Osteoblast (primary cell): ENCODE results near the gene SNED1. TPM values are rescaled to one million over a fixed set of nuclear protein-coding genes. Genes with fewer than 3 reads are reported as not detected.

Source experiments
- DNase-seq: peaks from one replicate; pipeline ENCODE4 v3.0.0; 2011; ENCODE audit warnings: low spot score, mixed read lengths; ENCODE audit not compliant: insufficient read length; ENCODE audit errors: missing footprints
- H2AFZ ChIP-seq: 2 replicates; pipeline ENCODE4 v1.6.0; 2011; ENCODE audit warnings: mild to moderate bottlenecking, low read length
- H3K27ac ChIP-seq: 2 replicates; pipeline ENCODE4 v1.5.1; 2011; ENCODE audit warnings: mild to moderate bottlenecking, low read depth, low read length, moderate library complexity
- H3K27me3 ChIP-seq: 2 replicates; pipeline ENCODE4 v1.6.0; 2012; ENCODE audit warnings: mild to moderate bottlenecking, control low read depth, inconsistent platforms, low read length, moderate library complexity; ENCODE audit not compliant: insufficient read depth
- H3K36me3 ChIP-seq: 2 replicates; pipeline ENCODE4 v1.5.1; 2011; ENCODE audit warnings: mild to moderate bottlenecking, low read length, control low read depth, moderate library complexity; ENCODE audit not compliant: insufficient read depth
- H3K4me1 ChIP-seq: 2 replicates; pipeline ENCODE4 v1.5.1; 2011; ENCODE audit warnings: mild to moderate bottlenecking, low read length, control low read depth, moderate library complexity; ENCODE audit not compliant: insufficient read depth
- H3K4me2 ChIP-seq: 2 replicates; pipeline ENCODE4 v1.6.0; 2011; ENCODE audit warnings: mild to moderate bottlenecking, low read length; ENCODE audit not compliant: insufficient read depth
- H3K4me3 ChIP-seq: fragments of 200-600 bp; sonication (generic); 3 replicates; pipeline ENCODE4 v1.5.1; 2012; ENCODE audit warnings: mild to moderate bottlenecking, low read length, inconsistent platforms; ENCODE audit not compliant: insufficient read depth
- H3K79me2 ChIP-seq: 2 replicates; pipeline ENCODE4 v1.6.0; 2012; ENCODE audit warnings: mild to moderate bottlenecking, low read length, control low read depth, inconsistent platforms; ENCODE audit not compliant: insufficient read depth
- H3K9me3 ChIP-seq: 2 replicates; pipeline ENCODE4 v1.5.1; 2011; ENCODE audit warnings: low read depth, low read length, control low read depth
- H4K20me1 ChIP-seq: 2 replicates; pipeline ENCODE4 v1.6.0; 2012; ENCODE audit warnings: mild to moderate bottlenecking, low read length, control low read depth; ENCODE audit not compliant: insufficient read depth
- CTCF ChIP-seq: IDR thresholded peaks from 2 replicates; pipeline ENCODE4 v1.5.1; 2011; ENCODE audit warnings: mild to moderate bottlenecking, low read depth, low read length, moderate library complexity; ENCODE audit errors: extremely low read depth
- total RNA-seq: library from RNA; depleted of rRNA; stranded (reverse); fragments of >200 nt; gene quantifications from 2 replicates; pipeline ENCODE4 v1.2.3, GENCODE V29; 2012

Gene SNED1
- total RNA-seq, 1 donor: 94.8 TPM

DNA sequence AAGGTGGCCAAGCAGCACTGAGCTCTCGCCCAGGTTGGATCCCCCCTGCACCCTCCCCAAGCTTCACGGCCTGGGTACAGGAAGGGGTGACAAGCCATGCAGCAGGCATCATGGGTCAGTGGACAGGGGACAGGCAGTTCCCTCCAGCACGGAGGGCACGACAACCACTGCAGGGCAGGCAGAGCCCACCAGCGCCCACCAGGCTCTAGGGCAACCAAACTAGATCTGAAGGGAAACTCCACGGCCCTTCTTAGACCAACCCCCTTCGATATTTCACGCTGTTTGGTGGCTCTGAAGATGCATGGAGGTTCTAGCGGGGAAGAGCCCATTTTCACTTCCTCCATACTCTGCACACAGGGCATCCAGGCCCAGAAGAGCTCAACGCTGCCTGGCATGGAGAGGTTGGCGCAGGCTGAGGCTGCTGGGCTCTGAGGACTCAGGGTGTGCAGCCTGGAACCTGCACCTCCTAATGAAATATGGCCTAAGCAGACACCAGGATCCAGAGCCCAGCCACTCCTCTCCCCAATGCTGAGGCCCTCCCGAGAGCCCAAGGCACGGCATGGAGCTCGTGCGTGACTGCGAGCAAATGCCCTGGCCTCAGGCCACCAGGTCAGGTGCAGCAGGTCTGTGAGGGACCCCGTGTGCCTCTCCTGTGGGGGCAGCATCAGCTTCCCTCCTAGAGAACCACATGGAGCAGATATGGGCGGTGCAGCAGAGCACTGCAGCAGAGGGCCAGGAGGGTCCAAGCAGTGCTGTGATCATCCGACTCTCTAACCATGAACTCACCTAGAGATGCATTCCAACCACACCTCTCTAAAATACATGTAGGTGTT is 112.4 kb downstream of the SNED1 start:
- no peaks in the 10 kb centered on the region for H3K36me3 ChIP-seq
- no peak overlapping the region for H3K4me2 ChIP-seq
- H3K27ac ChIP-seq: no peak overlapping the region
- H3K4me1 ChIP-seq: no peaks in the 10 kb centered on the region
- DNase-seq: no peak
- no peaks in the 10 kb centered on the region for H3K79me2 ChIP-seq
- no peak overlapping the region for H2AFZ ChIP-seq
- no peak for TF ChIP-seq CTCF
- no peaks in the 10 kb centered on the region for H3K27me3 ChIP-seq
- H3K9me3 ChIP-seq: no peaks in the 10 kb centered on the region
- no peak overlapping the region for H3K4me3 ChIP-seq
- H4K20me1 ChIP-seq: no peaks in the 10 kb centered on the region

DNA sequence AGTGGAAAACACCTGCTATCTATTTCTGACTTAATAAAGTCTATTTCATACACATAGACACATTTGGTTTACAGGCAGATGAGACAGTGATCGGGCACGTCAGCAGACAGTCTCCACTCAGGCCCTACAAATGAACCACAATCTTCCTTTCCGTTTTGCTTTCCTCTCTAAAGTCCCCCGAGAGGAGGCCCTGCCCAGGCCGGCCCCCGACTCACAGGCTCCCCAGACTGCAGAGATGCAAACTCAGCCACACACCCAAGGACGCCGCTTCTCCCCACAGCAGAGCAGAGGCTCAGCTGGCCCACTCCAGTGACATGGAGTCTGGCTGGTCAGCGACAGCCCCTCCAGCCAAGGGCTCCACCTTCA is 113.0 kb downstream of the SNED1 start:
- Histone ChIP-seq H3K36me3 (no peaks in the 10 kb centered on the region), H4K20me1 (no peaks in the 10 kb centered on the region), H3K27ac (no peak overlapping the region), H3K4me3 (no peak overlapping the region), H3K79me2 (no peaks in the 10 kb centered on the region), H3K4me2 (no peak overlapping the region), H3K4me1 (no peaks in the 10 kb centered on the region), H3K9me3 (no peaks in the 10 kb centered on the region), H3K27me3 (no peaks in the 10 kb centered on the region), H2AFZ (no peak overlapping the region)
- TF ChIP-seq CTCF: no peak
- DNase-seq: no peak

GRCh38 chr2:241112046-241112445 is 113.6 kb downstream of the SNED1 start:
- no peaks in the 10 kb centered on the region for H4K20me1 ChIP-seq

More at GRCh38 chr2:241112046-241112445, 113.6 kb downstream of the SNED1 start:
- H2AFZ ChIP-seq: no peak overlapping the region
- no peaks in the 10 kb centered on the region for H3K36me3 ChIP-seq
- H3K27ac ChIP-seq: no peak overlapping the region
- no peak overlapping the region for H3K4me2 ChIP-seq
- no peaks in the 10 kb centered on the region for H3K4me1 ChIP-seq
- H3K27me3 ChIP-seq: no peaks in the 10 kb centered on the region
- no peaks in the 10 kb centered on the region for H3K79me2 ChIP-seq
- H3K9me3 ChIP-seq: no peaks in the 10 kb centered on the region
- no peak for TF ChIP-seq CTCF
- H3K4me3 ChIP-seq: no peak overlapping the region
- DNase-seq: no peak
